HG03565 (cell line): ENCODE results near the gene HSPA4L.

Experiments
- ATAC-seq: cut with Tn5 transposase; IDR thresholded peaks from one replicate; pipeline ENCODE4 v1.9.1; 2021; ENCODE audit warnings: mild to moderate bottlenecking, moderate library complexity; ENCODE audit not compliant: unreplicated experiment

HSPA4L gene

DNA sequence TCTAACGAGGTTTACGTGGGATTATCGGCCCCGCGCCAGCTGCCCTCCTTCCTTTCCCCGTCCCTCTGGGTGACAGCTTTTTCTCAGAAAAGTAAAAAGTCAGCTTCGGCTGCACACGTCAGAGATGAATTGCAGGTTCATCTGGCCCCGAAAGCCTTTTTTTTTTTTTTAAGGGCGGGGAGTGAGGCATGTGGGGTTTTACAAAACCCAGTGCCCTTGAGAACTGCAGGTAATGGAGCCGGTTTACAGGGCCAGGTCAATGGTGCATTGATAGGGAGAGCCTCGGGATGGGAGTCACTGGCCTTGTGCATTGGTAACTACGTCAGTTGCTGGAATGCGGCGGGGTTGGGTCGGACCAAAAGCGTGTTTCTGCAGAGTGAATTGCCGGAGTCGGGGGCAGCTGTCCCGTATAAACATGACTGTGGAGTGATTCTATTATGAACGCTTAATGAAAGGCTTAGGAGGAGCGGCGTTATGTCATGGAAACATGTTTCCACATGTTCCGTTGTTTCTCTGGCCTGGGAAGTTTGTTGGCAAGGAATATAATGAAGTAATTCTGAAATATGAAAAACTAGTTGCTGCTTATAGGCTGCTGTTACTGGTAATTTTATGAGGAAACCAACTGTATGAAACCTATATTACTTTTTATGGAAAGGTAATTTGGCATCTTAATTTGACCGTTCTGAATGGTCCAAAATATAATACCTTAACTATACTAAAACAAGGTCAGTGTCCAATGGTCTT, 1.1 kb downstream of the HSPA4L start:
- ATAC-seq, result peak; percentile 3

- no peak for ATAC-seq
Measured at GRCh38 chr4:127783955-127784770, 2.0 kb downstream of the HSPA4L start.

DNA sequence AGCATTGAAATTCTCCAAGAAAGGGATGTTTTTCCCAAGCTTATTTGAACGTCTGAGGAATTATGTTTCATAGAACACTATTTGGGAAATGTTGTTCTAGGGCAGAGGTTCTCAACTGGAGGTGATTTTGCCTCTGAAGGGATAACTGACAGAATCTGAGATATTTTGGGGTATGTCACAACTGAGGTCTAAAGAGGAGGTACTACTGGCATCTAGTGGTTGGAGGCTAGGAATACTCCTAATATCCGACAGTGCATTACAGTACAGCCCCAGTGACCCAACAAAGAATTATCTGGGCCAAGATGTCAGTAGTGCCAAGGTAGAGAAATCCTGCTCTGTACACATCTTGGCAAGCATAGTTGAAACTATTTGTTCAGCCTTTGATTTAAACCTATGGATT, 6.4 kb downstream of the HSPA4L start:
- peak; percentile 58 for ATAC-seq

DNA sequence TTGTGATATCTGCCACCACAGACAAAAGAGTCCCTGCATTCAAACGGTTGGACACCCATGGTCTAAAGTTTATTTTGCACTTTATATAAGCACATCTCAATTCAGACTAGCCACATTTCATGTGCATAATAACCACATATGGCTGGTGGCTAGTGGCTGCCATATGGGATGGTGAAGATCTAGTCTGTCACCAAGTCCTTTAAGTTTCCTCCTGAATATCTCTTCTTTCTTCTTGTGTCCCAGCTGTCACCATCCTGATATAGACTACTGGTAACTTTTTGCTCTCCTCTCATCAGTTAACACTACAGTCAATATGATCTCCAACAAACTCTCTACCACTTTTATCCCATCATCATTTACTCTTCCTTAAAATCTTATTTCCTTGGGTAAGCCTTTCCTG, 9.3 kb downstream of the HSPA4L start:
- no peak for ATAC-seq

DNA sequence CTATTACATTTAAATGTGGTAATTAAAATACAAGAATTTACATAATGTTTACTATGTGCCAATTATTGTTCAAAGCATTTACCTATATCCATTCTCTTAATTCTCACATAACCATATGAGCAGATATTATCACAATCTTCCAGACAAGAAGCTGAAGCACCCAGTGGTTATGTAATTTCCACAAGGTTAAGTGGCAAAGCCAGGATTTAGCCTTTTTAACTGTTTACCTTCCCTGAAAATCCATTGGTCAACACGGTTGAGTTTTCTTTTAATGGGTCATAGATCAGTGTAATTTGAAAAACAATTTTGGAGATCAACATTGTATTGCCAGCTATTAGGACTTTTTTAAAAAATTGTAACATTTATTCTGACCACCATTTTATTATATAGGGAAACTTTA, 11.4 kb downstream of the HSPA4L start:
- ATAC-seq, result no peak

GRCh38 chr4:127799711-127800110, 17.6 kb downstream of the HSPA4L start:
- no peak for ATAC-seq

- ATAC-seq, result no peak
Measured at GRCh38 chr4:127809173-127809800, 27.2 kb downstream of the HSPA4L start.

DNA sequence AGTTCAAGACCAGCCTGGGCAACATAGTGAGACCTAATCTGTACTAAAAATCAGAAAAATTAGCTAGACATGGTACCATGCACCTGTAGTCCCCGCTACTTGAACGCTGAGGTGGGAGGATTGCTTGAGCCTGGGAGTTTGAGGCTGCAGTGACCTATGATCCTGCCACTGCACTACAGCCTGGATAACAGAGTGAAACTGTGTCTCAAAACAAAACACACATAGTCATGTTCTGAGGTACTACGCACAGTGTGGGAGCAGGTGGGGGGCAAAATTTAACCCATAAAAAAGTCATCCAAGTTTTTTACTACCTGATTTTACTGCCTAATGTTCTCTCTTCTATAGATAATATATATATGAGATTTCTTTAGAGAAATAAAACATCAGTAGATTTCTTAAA, 28.4 kb downstream of the HSPA4L start:
- ATAC-seq, result no peak

DNA sequence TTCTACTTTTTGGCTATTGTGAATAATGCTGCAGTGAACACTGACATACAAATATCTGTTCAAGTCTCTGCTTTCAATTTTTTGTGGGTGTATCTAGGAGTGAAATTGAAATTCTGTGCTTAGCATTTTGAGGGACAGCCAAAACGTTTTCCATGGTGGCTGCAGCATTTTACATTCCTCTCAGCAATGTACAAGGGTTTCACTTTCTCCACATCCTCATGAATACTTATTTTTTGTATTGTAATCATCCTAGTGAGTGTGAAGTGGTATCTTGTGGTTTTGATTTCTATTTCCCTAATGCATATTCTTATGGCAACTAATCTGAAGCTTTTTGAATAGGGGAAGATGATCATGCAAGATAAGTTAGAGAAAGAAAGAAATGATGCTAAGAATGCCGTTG, 40.3 kb downstream of the HSPA4L start:
- no peak for ATAC-seq

DNA sequence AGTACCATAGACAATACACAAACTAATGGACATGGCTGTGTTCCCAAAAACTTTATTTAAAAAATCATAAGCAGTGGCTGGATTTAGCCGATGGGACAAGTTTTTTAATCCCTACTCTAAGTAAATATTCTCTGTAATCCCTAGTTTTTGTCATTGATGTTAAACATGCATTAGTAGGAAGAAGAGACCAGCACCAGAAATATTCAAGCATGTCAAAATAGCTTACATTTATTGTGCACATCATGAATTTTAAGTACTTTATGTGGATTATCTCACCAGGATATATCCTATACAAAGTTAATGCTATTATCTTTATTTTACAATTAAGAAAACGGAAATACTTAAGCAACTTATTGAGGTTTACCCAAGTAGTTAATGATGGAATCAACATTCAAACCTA, 46.0 kb downstream of the HSPA4L start:
- ATAC-seq, result no peak

DNA sequence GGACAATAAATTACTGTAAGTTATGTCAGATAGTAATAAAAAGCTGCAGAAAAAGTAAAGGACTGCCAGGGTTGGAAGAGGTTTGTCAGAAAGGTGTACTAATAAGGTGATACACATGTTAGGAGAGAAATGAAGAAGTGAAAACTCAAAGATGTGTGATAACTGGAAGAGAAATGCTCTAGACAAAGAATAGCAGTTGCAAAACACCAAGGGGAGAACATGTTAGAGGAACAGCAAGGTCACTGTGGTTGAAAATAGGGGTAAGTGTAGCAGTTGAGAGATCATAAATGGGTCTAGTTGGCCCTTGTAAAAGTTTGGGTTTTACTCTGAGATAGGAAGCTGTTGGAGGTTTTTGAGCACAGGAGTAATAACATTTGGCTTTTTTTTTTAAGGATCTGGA, 46.9 kb downstream of the HSPA4L start:
- ATAC-seq, result peak; percentile 86

DNA sequence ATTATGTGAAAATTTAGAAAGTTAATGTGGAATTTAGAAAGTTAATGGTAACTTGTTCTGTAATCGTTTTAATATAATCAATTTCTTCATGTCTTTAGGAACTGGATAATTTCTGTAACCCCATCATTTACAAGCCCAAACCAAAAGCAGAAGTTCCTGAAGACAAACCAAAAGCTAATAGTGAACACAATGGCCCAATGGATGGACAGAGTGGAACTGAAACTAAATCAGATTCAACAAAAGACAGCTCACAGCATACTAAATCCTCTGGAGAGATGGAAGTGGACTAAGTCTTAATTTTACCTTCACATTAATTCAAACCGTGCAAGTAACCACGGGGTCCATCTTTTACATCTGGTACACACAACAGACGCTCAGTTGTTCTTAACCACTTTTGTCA, 50.5 kb downstream of the HSPA4L start:
- ATAC-seq, result peak; percentile 65

GRCh38 chr4:127843704-127844600, 61.8 kb downstream of the HSPA4L start:
- no peak for ATAC-seq

- ATAC-seq, result no peak
Measured at GRCh38 chr4:127844601-127845116, 62.5 kb downstream of the HSPA4L start.

DNA sequence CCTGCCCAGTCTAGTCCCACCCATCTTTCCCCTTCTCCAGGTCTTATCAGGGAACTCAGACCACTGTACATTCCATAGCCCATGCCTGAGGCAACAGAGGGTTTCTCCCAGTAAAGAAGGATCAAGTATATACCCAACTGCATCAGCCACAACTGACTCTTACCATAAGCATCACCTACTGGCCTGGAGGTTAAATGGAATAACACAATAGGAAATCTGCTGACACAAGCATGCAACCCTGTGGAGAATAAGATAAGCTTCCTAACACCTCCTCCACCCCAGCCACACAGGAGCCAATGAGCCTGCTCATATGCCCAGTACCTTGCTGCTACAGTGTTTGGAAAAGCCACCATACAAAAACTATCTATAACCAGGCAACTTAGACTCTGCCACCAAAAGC, 63.9 kb downstream of the HSPA4L start:
- no peak for ATAC-seq

GRCh38 chr4:127846765-127847164, 64.6 kb downstream of the HSPA4L start:
- ATAC-seq, result no peak

DNA sequence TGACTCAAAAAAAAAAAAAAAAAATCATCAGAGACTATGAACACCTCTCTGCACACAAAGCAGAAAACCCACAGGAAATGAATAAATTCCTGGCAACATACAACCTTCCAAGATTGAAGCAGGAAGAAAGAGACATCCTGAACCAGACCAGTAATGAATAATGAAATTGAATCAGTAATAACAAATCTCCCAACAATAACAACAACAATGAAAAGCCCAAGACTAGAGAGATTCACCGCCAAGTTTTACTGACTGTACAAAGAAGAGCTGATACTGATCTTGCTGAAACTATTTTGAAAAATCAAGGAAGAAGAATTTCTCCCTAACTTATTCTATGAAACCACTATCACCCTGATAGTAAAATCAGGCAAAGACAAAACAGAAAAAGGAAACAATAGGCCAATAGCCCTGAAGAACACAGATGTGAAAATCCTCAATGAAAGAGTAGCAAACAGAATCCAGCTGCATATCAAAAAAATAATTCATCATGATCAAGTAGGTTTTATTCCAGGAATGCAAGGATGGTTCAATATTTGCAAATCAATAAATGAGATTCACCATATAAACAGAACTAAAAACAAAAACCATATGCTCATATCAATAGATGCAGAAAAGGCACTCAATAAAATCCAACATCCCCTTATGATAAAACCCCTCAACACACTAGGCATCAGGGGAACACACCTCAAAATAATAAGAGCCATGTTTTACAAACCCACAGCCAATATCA, 67.5 kb downstream of the HSPA4L start:
- no peak for ATAC-seq

- no peak for ATAC-seq
Measured at GRCh38 chr4:127852661-127853060, 70.5 kb downstream of the HSPA4L start.

- no peak for ATAC-seq
Measured at GRCh38 chr4:127856196-127856812, 74.2 kb downstream of the HSPA4L start.
